ENCODE measurements around the gene OGG1.

Gene OGG1

DNA sequence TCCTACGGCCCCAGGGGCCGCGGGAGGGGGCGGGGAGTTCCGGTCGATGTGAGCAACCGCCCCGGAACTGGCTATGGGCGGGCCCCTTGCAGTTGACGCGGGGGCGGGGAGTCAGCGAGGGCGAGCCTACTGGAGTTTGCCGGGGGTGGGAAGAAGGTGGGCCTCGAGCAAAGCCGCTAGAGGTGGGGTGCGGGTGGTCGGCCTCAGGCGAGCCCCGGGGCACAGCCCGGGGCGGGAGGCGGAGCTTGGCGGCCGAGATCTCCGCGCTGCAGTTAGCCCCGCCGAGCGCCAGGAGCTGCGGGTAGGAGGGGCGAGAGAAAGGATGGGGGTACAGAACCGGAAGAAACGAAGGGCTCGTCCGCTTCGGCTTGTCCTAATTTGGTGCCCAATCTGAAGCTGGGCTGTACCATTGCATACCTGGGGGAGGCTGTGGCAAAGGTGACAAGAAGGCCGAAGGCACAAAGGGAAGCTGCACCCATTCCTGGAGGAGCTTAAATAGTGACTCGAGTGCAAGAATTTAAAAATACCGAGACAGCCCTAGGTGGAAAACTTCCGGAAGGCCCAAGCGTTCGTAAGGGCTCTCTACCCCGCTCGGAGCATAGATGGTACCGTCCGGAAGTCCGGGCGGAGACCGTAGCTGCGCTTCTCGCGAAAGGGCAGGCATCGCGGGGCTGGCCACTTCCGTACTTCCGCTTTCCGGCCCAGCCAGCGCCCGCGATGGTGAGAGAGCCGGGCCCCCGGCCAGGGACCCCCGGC is 42.8 kb downstream of the OGG1 start, which contains the start of the genes ARPC4 and TADA3 (continued):
- TF ChIP-seq, protein P1, sequence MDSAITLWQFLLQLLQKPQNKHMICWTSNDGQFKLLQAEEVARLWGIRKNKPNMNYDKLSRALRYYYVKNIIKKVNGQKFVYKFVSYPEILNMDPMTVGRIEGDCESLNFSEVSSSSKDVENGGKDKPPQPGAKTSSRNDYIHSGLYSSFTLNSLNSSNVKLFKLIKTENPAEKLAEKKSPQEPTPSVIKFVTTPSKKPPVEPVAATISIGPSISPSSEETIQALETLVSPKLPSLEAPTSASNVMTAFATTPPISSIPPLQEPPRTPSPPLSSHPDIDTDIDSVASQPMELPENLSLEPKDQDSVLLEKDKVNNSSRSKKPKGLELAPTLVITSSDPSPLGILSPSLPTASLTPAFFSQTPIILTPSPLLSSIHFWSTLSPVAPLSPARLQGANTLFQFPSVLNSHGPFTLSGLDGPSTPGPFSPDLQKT (IDR thresholded peaks at IDR 0.05; ENCODE audit: borderline replicate concordance, low read depth, low read length) = peak; percentile 99
- TF ChIP-seq ZFHX2 (tag by site-specific recombination; conservative IDR thresholded peaks at IDR 0.05) = peak; percentile 98
- no peak for TF ChIP-seq ZNF571 (tag by site-specific recombination; IDR thresholded peaks at IDR 0.05)
- TF ChIP-seq ZNF501 (tag by site-specific recombination; IDR thresholded peaks at IDR 0.05) = peak; percentile 75
- peak; percentile 21; the same call in 1 of the 2 replicates for TF ChIP-seq ZBTB21 (tag by site-specific recombination; IDR thresholded peaks at IDR 0.05)
- TF ChIP-seq ZNF558 (tag by site-specific recombination; IDR thresholded peaks at IDR 0.05) = 0 out of 2 replicates have a peak, but pooled peaks have one; percentile 28

- H3K9me3 ChIP-seq (ENCODE audit: control insufficient read depth, insufficient read depth, low read depth, low read length) = no peaks in the 10 kb centered on the region
- ChIA-PET POLR2A (interaction anchor here (0.7 to 2.0 kb wide), 18 partner anchors 8 to 471 kb away, joined by 3 to 18 read pairs (median 6); partner anchors contain the start of genes BRPF1, CAMK1, CRELD1 and OGG1), CTCF (interaction anchor here (0.6 to 1.3 kb wide), 3 partner anchors 34 to 187 kb away, joined by 3 to 5 read pairs (median 4); no protein-coding TSS in a partner anchor)
- peaks cover 18 to 58% of the 10 kb centered on the region in 2 experiments; a peak in 2 of 3 replicates for H3K36me3 ChIP-seq (ENCODE audit: control insufficient read depth in 2 of 2, insufficient read depth in 1 of 2, low read length in 2 of 2)
- H3K4me3 ChIP-seq (ENCODE audit: low read depth, low read length) = peak overlapping the region; percentile 83
- no peaks in the 10 kb centered on the region for H3K4me1 ChIP-seq (ENCODE audit: control insufficient read depth, insufficient read depth, low read length)
- peak overlapping the region; percentile 97 for H3K27ac ChIP-seq (ENCODE audit: extremely low read depth, low read depth, low read length)
- TF ChIP-seq ZNF211 (tag by site-specific recombination; IDR thresholded peaks at IDR 0.05; ENCODE audit: low read depth) = no peak
- TF ChIP-seq ZNF169 (tag by site-specific recombination; IDR thresholded peaks at IDR 0.05) = no peak
- no peak for TF ChIP-seq ZNF626 (tag by site-specific recombination; IDR thresholded peaks at IDR 0.05)
- TF ChIP-seq ZBTB26 (tag by site-specific recombination; optimal IDR thresholded peaks at IDR 0.05) = no peak
- no peak for TF ChIP-seq ZNF558 (tag by site-specific recombination; IDR thresholded peaks at IDR 0.05)
- peak; percentile 28; the same call in 1 of the 2 replicates for TF ChIP-seq ZNF777 (tag by site-specific recombination; IDR thresholded peaks at IDR 0.05; ENCODE audit: borderline replicate concordance)
- TF ChIP-seq, protein P2, sequence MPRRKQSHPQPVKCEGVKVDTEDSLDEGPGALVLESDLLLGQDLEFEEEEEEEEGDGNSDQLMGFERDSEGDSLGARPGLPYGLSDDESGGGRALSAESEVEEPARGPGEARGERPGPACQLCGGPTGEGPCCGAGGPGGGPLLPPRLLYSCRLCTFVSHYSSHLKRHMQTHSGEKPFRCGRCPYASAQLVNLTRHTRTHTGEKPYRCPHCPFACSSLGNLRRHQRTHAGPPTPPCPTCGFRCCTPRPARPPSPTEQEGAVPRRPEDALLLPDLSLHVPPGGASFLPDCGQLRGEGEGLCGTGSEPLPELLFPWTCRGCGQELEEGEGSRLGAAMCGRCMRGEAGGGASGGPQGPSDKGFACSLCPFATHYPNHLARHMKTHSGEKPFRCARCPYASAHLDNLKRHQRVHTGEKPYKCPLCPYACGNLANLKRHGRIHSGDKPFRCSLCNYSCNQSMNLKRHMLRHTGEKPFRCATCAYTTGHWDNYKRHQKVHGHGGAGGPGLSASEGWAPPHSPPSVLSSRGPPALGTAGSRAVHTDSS (tag by site-specific recombination; IDR thresholded peaks at IDR 0.05) = no peak
- no peak for TF ChIP-seq HOXA7 (CRISPR knock-in tag; IDR thresholded peaks at IDR 0.05; ENCODE audit: borderline replicate concordance)
- TF ChIP-seq ZBTB17 (tag by site-specific recombination; IDR thresholded peaks at IDR 0.05) = no peak
- TF ChIP-seq, protein P3, sequence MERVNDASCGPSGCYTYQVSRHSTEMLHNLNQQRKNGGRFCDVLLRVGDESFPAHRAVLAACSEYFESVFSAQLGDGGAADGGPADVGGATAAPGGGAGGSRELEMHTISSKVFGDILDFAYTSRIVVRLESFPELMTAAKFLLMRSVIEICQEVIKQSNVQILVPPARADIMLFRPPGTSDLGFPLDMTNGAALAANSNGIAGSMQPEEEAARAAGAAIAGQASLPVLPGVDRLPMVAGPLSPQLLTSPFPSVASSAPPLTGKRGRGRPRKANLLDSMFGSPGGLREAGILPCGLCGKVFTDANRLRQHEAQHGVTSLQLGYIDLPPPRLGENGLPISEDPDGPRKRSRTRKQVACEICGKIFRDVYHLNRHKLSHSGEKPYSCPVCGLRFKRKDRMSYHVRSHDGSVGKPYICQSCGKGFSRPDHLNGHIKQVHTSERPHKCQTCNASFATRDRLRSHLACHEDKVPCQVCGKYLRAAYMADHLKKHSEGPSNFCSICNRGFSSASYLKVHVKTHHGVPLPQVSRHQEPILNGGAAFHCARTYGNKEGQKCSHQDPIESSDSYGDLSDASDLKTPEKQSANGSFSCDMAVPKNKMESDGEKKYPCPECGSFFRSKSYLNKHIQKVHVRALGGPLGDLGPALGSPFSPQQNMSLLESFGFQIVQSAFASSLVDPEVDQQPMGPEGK (tag by site-specific recombination; IDR thresholded peaks at IDR 0.05) = peak; percentile 52
- TF ChIP-seq ZNF133 (tag by site-specific recombination; IDR thresholded peaks at IDR 0.05) = no peak
- TF ChIP-seq ZNF292 (tag by site-specific recombination; IDR thresholded peaks at IDR 0.05; ENCODE audit: borderline replicate concordance, low read depth) = no peak
- TF ChIP-seq GLIS2 (tag by site-specific recombination; IDR thresholded peaks at IDR 0.05) = peak; percentile 11
- TF ChIP-seq ZNF19 (tag by site-specific recombination; IDR thresholded peaks at IDR 0.05; ENCODE audit: low read depth) = no peak
- no peak for TF ChIP-seq ZNF521 (tag by site-specific recombination; IDR thresholded peaks at IDR 0.05)
- TF ChIP-seq ZBTB44 (tag by site-specific recombination; IDR thresholded peaks at IDR 0.05) = no peak
Observed at GRCh38 chr3:9793161-9793781, 43.5 kb downstream of the OGG1 start.

Data from HEK293 (cell line).